HepG2 (cell line): ENCODE measurements around the gene KTN1. TPM values are rescaled to one million over a fixed set of nuclear protein-coding genes. Genes with fewer than 3 reads are reported as not detected.
A peak's percentile ranks its signal among the peaks of the same experiment; 100 is the strongest.

Experiments used
- ATAD3A ChIP-seq: sonication (generic); formaldehyde crosslinking; IDR thresholded peaks from 2 replicates; pipeline ENCODE4 v1.4.0; 2020; ENCODE audit warnings: missing genetic modification reagents
- CREB1 ChIP-seq, 2 experiments: fragments of 450-650 bp in 1 of 2; IDR thresholded peaks; 2 replicates each; pipeline ENCODE4 v1.6.1; 2016 to 2017; ENCODE audit warnings: control low read depth in 1 of 2, mild to moderate bottlenecking in 1 of 2, missing compliant biosample characterization in 1 of 2, missing genetic modification characterization in 1 of 2
- EZH2 ChIP-seq: conservative IDR thresholded peaks from 2 replicates; pipeline ENCODE4 v1.6.1; 2012; ENCODE audit warnings: mild to moderate bottlenecking, low read depth, low read length, moderate library complexity
- HNRNPLL ChIP-seq: fragments of 200-400 bp; formaldehyde crosslinking; IDR thresholded peaks from 2 replicates; pipeline ENCODE4 v1.6.1; 2017; ENCODE audit warnings: mild to moderate bottlenecking, low read depth, low read length; ENCODE audit not compliant: poor library complexity, severe bottlenecking
- KLF13 ChIP-seq: sonication (generic); formaldehyde crosslinking; IDR thresholded peaks from 2 replicates; pipeline ENCODE4 v1.4.0; 2020; ENCODE audit warnings: mild to moderate bottlenecking, missing genetic modification reagents
- MLX ChIP-seq: IDR thresholded peaks from 2 replicates; pipeline ENCODE4 v1.6.1; 2016
- NCOA2 ChIP-seq: sonication (generic); formaldehyde crosslinking; IDR thresholded peaks from 2 replicates; pipeline ENCODE4 v1.8.0; 2022; ENCODE audit warnings: inconsistent platforms
- PRPF4 ChIP-seq: fragments of 200-400 bp; formaldehyde crosslinking; IDR thresholded peaks from 2 replicates; pipeline ENCODE4 v1.6.1; 2016; ENCODE audit warnings: low read length, low read depth; ENCODE audit not compliant: poor library complexity, severe bottlenecking
- SAP130 ChIP-seq: IDR thresholded peaks from 2 replicates; pipeline ENCODE4 v1.6.1; 2016; ENCODE audit warnings: low read depth
- SKI ChIP-seq: fragments of 450-650 bp; IDR thresholded peaks from one replicate; pipeline ENCODE4 v1.6.1; 2018; ENCODE audit warnings: mild to moderate bottlenecking; ENCODE audit not compliant: partially characterized antibody
- SMARCC2 ChIP-seq: fragments of 450-650 bp; IDR thresholded peaks from 2 replicates; pipeline ENCODE4 v1.6.1; 2017; ENCODE audit warnings: antibody characterized with exemption, mild to moderate bottlenecking
- ZBTB26 ChIP-seq: IDR thresholded peaks from 2 replicates; pipeline ENCODE4 v1.6.1; 2016; ENCODE audit warnings: missing compliant biosample characterization, missing genetic modification reagents, borderline replicate concordance
- ZBTB7B ChIP-seq: sonication (generic); formaldehyde crosslinking; IDR thresholded peaks from 2 replicates; pipeline ENCODE4 v1.4.0; 2020; ENCODE audit warnings: missing genetic modification reagents
- ZIK1 ChIP-seq: sonication (generic); formaldehyde crosslinking; IDR thresholded peaks from 2 replicates; pipeline ENCODE4 v1.5.0; 2020; ENCODE audit warnings: mild to moderate bottlenecking, low read depth, missing genetic modification reagents, borderline replicate concordance
- ZMYM2 ChIP-seq: sonication (generic); formaldehyde crosslinking; IDR thresholded peaks from 2 replicates; pipeline ENCODE4 v1.8.0; 2022; ENCODE audit warnings: mild to moderate bottlenecking, missing genetic modification reagents
- ZNF264 ChIP-seq: sonication (generic); formaldehyde crosslinking; IDR thresholded peaks from 2 replicates; pipeline ENCODE4 v1.4.0; 2020; ENCODE audit warnings: missing genetic modification reagents
- ZNF362 ChIP-seq: sonication (generic); formaldehyde crosslinking; IDR thresholded peaks from 2 replicates; pipeline ENCODE4 v1.4.0; 2020; ENCODE audit warnings: missing genetic modification reagents, mild to moderate bottlenecking, borderline replicate concordance
- ZNF503 ChIP-seq: sonication (generic); formaldehyde crosslinking; IDR thresholded peaks from 2 replicates; pipeline ENCODE4 v1.4.0; 2020; ENCODE audit warnings: missing genetic modification reagents
- ZNF704 ChIP-seq: sonication (generic); formaldehyde crosslinking; IDR thresholded peaks from 2 replicates; pipeline ENCODE4 v1.8.1; 2023; ENCODE audit warnings: mild to moderate bottlenecking, inconsistent platforms, moderate library complexity, missing genetic modification reagents, borderline replicate concordance
- ZNF781 ChIP-seq: sonication (generic); formaldehyde crosslinking; IDR thresholded peaks from 2 replicates; pipeline ENCODE4 v1.5.1; 2020; ENCODE audit warnings: borderline replicate concordance, mild to moderate bottlenecking, missing genetic modification reagents; ENCODE audit errors: not compliant biosample characterization
- polyA plus RNA-seq, 8 experiments: library from polyadenylated mRNA; depleted of rRNA in 3 of 8; stranded (reverse) in 7 of 8; unstranded in 1 of 8; fragments of >200 nt; fragmentation: Illumina TruSeq in 4 of 8; extraction: Trizol in 4 of 8; gene quantifications; 2 replicates each; pipeline versions ENCODE4 v1.2.1 to v1.2.3, GENCODE V29; 2011 to 2016; ENCODE audit warnings: low read depth in 4 of 8, missing spikeins in 1 of 8, mixed read lengths in 1 of 8; ENCODE audit not compliant: insufficient read depth in 1 of 8
- total RNA-seq, 5 experiments: library from RNA; depleted of rRNA; stranded (reverse); fragments of >200 nt; fragmentation: Illumina TruSeq; extraction: Trizol; gene quantifications; 2 replicates each; pipeline ENCODE4 v1.2.3, GENCODE V29; 2016; ENCODE audit warnings: low read depth in 1 of 5
- TF ChIP-seq, protein P1 (sequence below): sonication (generic); formaldehyde crosslinking; IDR thresholded peaks from 2 replicates; pipeline ENCODE4 v1.9.0; 2022; ENCODE audit warnings: low read depth, missing genetic modification reagents

KTN1 gene
- total and polyA plus RNA-seq, 2 of the 13 experiments (the other 11 are each of a cell fraction or from before 2014, with no cell fraction given): 60.6 to 169 TPM

DNA sequence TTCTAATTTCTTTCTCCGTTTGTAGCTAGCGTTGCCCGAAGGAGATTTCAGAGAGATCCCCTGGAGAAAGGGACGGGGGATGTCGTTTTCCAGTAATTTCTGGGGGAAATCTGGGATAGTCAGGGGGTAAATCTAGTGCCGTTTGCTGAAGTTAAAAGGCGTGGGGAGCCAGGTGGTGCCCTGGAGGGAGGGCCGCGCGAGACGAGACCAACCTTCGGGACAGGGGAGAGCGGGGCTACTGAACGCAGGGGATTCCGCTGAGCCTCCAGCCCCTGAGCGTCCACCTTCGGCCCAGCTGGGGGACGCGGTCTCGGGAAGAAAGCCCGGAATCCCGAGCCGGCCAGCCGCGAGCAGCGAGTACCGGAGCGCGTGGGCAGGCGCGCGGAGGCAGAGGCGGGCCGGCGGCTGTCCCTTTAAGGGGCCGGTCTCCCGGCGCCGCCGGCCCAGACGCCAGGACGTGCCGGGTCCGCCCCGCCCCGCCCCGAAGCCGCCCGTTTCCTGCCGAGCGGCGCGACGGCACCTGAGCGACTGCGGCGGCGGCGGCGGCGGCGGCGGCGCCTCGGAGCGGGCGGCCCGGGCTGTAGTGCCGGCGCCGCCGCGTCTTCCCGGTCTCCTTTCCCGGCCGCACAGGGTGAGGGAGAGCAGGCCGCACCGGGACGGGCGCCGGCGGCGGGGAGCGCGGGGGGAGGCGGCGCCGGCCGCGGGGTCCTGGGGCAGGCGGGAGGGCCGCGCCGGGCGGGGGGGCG, at the start of gene KTN1 (continued):
- TF ChIP-seq HNRNPLL: peak; percentile 42
- peak; percentile 29; the same call in 1 of the 2 replicates for TF ChIP-seq NCOA2 (CRISPR knock-in tag)
- TF ChIP-seq ZNF704: 0 out of 2 replicates have a peak, but pooled peaks have one; percentile 58
- 0 out of 2 replicates have a peak, but pooled peaks have one; percentile 25 for TF ChIP-seq ZNF264 (CRISPR knock-in tag)
- no peak for TF ChIP-seq PRPF4
- peak; percentile 47; the same call in 1 of the 2 replicates for TF ChIP-seq ZBTB7B (CRISPR knock-in tag)
- peak; percentile 78 for TF ChIP-seq SAP130 (CRISPR knock-in tag)
- no peak for TF ChIP-seq ATAD3A (CRISPR knock-in tag)
- no peak for TF ChIP-seq EZH2
- no peak for TF ChIP-seq MLX (CRISPR knock-in tag)
- TF ChIP-seq, protein P1, sequence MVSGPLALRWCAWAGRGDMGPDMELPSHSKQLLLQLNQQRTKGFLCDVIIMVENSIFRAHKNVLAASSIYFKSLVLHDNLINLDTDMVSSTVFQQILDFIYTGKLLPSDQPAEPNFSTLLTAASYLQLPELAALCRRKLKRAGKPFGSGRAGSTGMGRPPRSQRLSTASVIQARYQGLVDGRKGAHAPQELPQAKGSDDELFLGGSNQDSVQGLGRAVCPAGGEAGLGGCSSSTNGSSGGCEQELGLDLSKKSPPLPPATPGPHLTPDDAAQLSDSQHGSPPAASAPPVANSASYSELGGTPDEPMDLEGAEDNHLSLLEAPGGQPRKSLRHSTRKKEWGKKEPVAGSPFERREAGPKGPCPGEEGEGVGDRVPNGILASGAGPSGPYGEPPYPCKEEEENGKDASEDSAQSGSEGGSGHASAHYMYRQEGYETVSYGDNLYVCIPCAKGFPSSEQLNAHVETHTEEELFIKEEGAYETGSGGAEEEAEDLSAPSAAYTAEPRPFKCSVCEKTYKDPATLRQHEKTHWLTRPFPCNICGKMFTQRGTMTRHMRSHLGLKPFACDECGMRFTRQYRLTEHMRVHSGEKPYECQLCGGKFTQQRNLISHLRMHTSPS: peak; percentile 37; the same call in 1 of the 2 replicates
- peak; percentile 45 for TF ChIP-seq ZNF781 (CRISPR knock-in tag)
- TF ChIP-seq SMARCC2: no peak
- peak; percentile 44; the same call in 1 of the 2 replicates for TF ChIP-seq ZIK1 (CRISPR knock-in tag)
- TF ChIP-seq CREB1 (IDR thresholded peaks at IDR 0.05): no peak
- no peak for TF ChIP-seq CREB1 (CRISPR knock-in tag; IDR thresholded peaks at IDR 0.05)
- no peak for TF ChIP-seq KLF13 (CRISPR knock-in tag)
- TF ChIP-seq ZBTB26 (CRISPR knock-in tag): no peak
- no peak for TF ChIP-seq ZNF362 (CRISPR knock-in tag)
- TF ChIP-seq SKI: peak; percentile 92
- peak; percentile 40; the same call in 1 of the 2 replicates for TF ChIP-seq ZNF503
- TF ChIP-seq ZMYM2 (CRISPR knock-in tag): 0 out of 2 replicates have a peak, but pooled peaks have one; percentile 81
